ENCODE data around the gene PRG2.

- no peak for TF ChIP-seq CTCF (IDR thresholded peaks at IDR 0.05)
- no peak for TF ChIP-seq EP300 (IDR thresholded peaks at IDR 0.05)
- TF ChIP-seq POLR2AphosphoS5 (IDR thresholded peaks at IDR 0.05), result no peak
- no peak for TF ChIP-seq POLR2A (IDR thresholded peaks at IDR 0.05)
Observed at GRCh38 chr11:57342702-57343101, 47.7 kb downstream of the PRG2 start.
